MCF 10A (cell line): ENCODE data around the gene TENT4A. TPM values are rescaled to one million over a fixed set of nuclear protein-coding genes. Genes with fewer than 3 reads are reported as not detected.

ENCODE experiments used
- BruUV-seq: library from RNA; stranded (reverse); fragments of 400-500 nt; replicated peaks from 2 replicates; lab custom pipeline; 2021; lab: Mats Ljungman, UMichigan
- CTCF ChIA-PET: fragments of 300-600 bp; sonication (Branson Sonifier 250); formaldehyde crosslinking; extraction: SDS; loops from one replicate; lab custom pipeline; 2021; ENCODE audit warnings: antibody characterized with exemption, inconsistent platforms; lab: Yijun Ruan, JAX
- POLR2A ChIA-PET: fragments of 300-600, 350-650 bp; sonication (Branson Sonifier 250); formaldehyde crosslinking; extraction: SDS; loops from one replicate; lab custom pipeline; 2020; ENCODE audit warnings: antibody characterized with exemption, inconsistent platforms; lab: Yijun Ruan, JAX
- DNase-seq: peaks from one replicate; pipeline ENCODE4 v3.0.0-alpha.2; 2018; ENCODE audit not compliant: unreplicated experiment
- H3K27ac Mint-ChIP-seq: one replicate; pipeline ENCODE4 v1.8.0; 2022; ENCODE audit warnings: mild to moderate bottlenecking, low read depth, mixed read lengths; ENCODE audit not compliant: unreplicated experiment
- H3K27me3 Mint-ChIP-seq: one replicate; pipeline ENCODE4 v1.8.0; 2022; ENCODE audit warnings: mixed read lengths; ENCODE audit not compliant: insufficient read depth, unreplicated experiment
- H3K36me3 Mint-ChIP-seq: one replicate; pipeline ENCODE4 v1.8.0; 2022; ENCODE audit warnings: mild to moderate bottlenecking, moderate library complexity, mixed read lengths; ENCODE audit not compliant: insufficient read depth, unreplicated experiment
- H3K4me1 Mint-ChIP-seq: one replicate; pipeline ENCODE4 v1.8.0; 2022; ENCODE audit warnings: mixed read lengths; ENCODE audit not compliant: insufficient read depth, unreplicated experiment
- H3K4me3 Mint-ChIP-seq: one replicate; pipeline ENCODE4 v1.8.0; 2022; ENCODE audit warnings: mild to moderate bottlenecking, moderate library complexity, mixed read lengths; ENCODE audit not compliant: unreplicated experiment
- H3K9me3 Mint-ChIP-seq: one replicate; pipeline ENCODE4 v1.8.0; 2022; ENCODE audit warnings: mixed read lengths; ENCODE audit not compliant: unreplicated experiment
- CTCF ChIP-seq: fragments of 200-600 bp; IDR thresholded peaks from one replicate; pipeline ENCODE4 v1.8.0; 2022; ENCODE audit warnings: antibody characterized with exemption, mild to moderate bottlenecking; ENCODE audit not compliant: unreplicated experiment
- intact Hi-C: fragments of 100-400 bp; cut with micrococcal nuclease; formaldehyde crosslinking; loops from 2 replicates; pipeline ENCODE4 v1.14.1; 2022
- total RNA-seq: library from RNA; stranded (reverse); gene quantifications from 2 replicates; pipeline ENCODE4 v1.2.3, GENCODE V29; 2022

The TENT4A gene
- total RNA-seq, 1 experiment from 2014 or later, result 27.6 TPM

DNA sequence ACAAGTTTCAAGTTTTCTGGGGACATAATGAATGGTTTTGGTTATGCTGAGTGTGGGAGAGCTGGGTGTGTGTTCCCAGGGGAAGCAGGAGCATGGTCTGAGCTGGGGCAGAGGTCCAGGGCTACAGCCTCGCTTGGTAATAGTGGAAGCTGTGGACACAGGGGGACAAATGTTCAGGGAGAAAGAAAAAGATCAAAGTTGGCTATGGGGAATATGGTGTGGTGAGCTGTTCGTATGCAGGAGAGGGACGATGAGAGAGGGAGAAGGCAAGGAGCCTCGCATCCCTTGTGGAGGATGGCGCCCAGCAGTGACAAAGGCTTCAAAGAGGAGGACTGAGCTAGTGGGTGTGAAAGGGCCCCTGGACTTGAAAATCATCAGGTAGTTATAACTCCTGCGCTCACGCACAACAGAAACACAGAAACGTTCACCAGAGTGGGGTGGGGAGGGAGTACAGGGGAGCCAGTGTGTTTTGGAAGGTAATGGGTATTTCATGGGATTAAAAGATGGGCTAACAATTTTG is 77.2 kb downstream of the TENT4A start:
- Mint-ChIP-seq H3K27me3 (peaks cover 22% of the 10 kb centered on the region), H3K9me3 (no peaks in the 10 kb centered on the region), H3K36me3 (no peaks in the 10 kb centered on the region), H3K4me1 (no peaks in the 10 kb centered on the region), H3K27ac (no peak overlapping the region), H3K4me3 (no peak overlapping the region)
- no peak for TF ChIP-seq CTCF
- BruUV-seq, result no TSS peak
- CTCF ChIA-PET, result no interaction called here
- no peak for DNase-seq
- POLR2A ChIA-PET, result interaction anchor here (0.7 kb wide), 1 partner anchor 24 kb away, joined by 3 read pairs; no protein-coding TSS in a partner anchor
- intact Hi-C loops, result no loop called here

GRCh38 chr5:6791031-6791430 is 77.8 kb downstream of the TENT4A start:
- BruUV-seq, result no TSS peak
- no peak for DNase-seq
- H3K27ac Mint-ChIP-seq, result no peak overlapping the region
- H3K9me3 Mint-ChIP-seq, result no peaks in the 10 kb centered on the region
- ChIA-PET CTCF (no interaction called here), POLR2A (no interaction called here)
- H3K27me3 Mint-ChIP-seq, result peaks cover 22% of the 10 kb centered on the region
- H3K36me3 Mint-ChIP-seq, result no peaks in the 10 kb centered on the region
- no peak overlapping the region for H3K4me3 Mint-ChIP-seq
- intact Hi-C loops, result no loop called here
- TF ChIP-seq CTCF, result no peak
- no peaks in the 10 kb centered on the region for H3K4me1 Mint-ChIP-seq

DNA sequence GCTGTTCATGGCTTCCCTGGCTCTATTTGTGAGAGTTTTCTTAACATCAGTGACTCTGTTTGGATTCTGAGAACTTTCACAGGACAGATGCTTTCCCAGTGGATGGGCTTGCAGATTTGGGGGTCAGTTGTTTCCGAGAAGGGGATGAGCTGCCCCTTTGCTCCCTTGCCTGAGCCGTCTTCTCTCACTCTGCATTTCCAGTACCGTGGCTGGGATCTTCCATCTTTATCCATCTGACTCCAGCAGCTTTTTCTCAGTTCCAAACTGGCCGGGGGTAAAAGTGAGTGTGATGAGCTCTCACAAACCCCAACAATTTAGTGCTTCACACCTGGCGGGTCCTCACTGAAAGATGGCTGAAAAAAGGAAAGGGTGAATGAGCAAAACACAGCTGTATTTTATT is 79.1 kb downstream of the TENT4A start:
- ChIA-PET CTCF (interaction anchor here (1.1 kb wide), 1 partner anchor 14 kb away, joined by 3 read pairs; no protein-coding TSS in a partner anchor), POLR2A (interaction anchor here (0.7 kb wide), 2 partner anchors 9 to 69 kb away, joined by 3 read pairs; no protein-coding TSS in a partner anchor)
- no peak overlapping the region for H3K27ac Mint-ChIP-seq
- no peak overlapping the region for H3K4me3 Mint-ChIP-seq
- H3K4me1 Mint-ChIP-seq, result no peaks in the 10 kb centered on the region
- intact Hi-C loops, result no loop called here
- no peaks in the 10 kb centered on the region for H3K36me3 Mint-ChIP-seq
- peaks cover 32% of the 10 kb centered on the region for H3K27me3 Mint-ChIP-seq
- BruUV-seq, result no TSS peak
- H3K9me3 Mint-ChIP-seq, result no peaks in the 10 kb centered on the region
- no peak for TF ChIP-seq CTCF
- DNase-seq, result no peak

GRCh38 chr5:6792911-6793471 is 79.8 kb downstream of the TENT4A start:
- no peak overlapping the region for H3K27ac Mint-ChIP-seq
- H3K27me3 Mint-ChIP-seq, result peaks cover 39% of the 10 kb centered on the region
- H3K36me3 Mint-ChIP-seq, result no peaks in the 10 kb centered on the region
- DNase-seq, result no peak
- no peaks in the 10 kb centered on the region for H3K9me3 Mint-ChIP-seq
- no peak for TF ChIP-seq CTCF
- no peak overlapping the region for H3K4me3 Mint-ChIP-seq
- H3K4me1 Mint-ChIP-seq, result no peaks in the 10 kb centered on the region
- ChIA-PET POLR2A (interaction anchor here (0.7 kb wide), 1 partner anchor 10 kb away, joined by 3 read pairs; no protein-coding TSS in a partner anchor), CTCF (interaction anchor here (0.6 to 1.1 kb wide), 4 partner anchors 11 to 801 kb away, joined by 3 read pairs; no protein-coding TSS in a partner anchor)
- no TSS peak for BruUV-seq
- intact Hi-C loops, result no loop called here
